GM23338 (cell line): ENCODE data around the gene ATP10A. TPM values are rescaled to one million over a fixed set of nuclear protein-coding genes. Genes with fewer than 3 reads are reported as not detected.

Experiments used
- ATAC-seq: fragments of 200-7000 bp; cut with Tn5 transposase; 3 replicates; pipeline ENCODE4 v1.9.1; 2020
- DNase-seq: peaks from one replicate; pipeline ENCODE4 v3.0.0-alpha.2; 2015; ENCODE audit warnings: low spot score
- H2AFZ ChIP-seq: fragments of 200-600 bp; sonication (generic); 2 replicates; pipeline ENCODE4 v1.8.0; 2016; ENCODE audit warnings: antibody characterized with exemption, mild to moderate bottlenecking, moderate library complexity
- H3F3A ChIP-seq: fragments of 200-600 bp; sonication (generic); replicated peaks from 2 replicates; pipeline ENCODE4 v1.8.0; 2017; ENCODE audit warnings: antibody characterized with exemption, mixed run types, low read depth
- H3K27ac ChIP-seq: fragments of 200-600 bp; sonication (generic); 2 replicates; pipeline ENCODE4 v1.6.1; 2016; ENCODE audit warnings: low read depth
- H3K27me3 ChIP-seq: fragments of 200-600 bp; sonication (generic); 2 replicates; pipeline ENCODE4 v1.8.0; 2016; ENCODE audit warnings: mild to moderate bottlenecking, mixed run types, moderate library complexity; ENCODE audit not compliant: insufficient read depth
- H3K36me3 ChIP-seq: fragments of 200-600 bp; sonication (generic); 2 replicates; pipeline ENCODE4 v1.8.0; 2016; ENCODE audit warnings: mild to moderate bottlenecking; ENCODE audit not compliant: insufficient read depth
- H3K4me1 ChIP-seq: fragments of 200-600 bp; sonication (generic); 2 replicates; pipeline ENCODE4 v1.8.0; 2016; ENCODE audit warnings: mild to moderate bottlenecking, moderate library complexity; ENCODE audit not compliant: insufficient read depth
- H3K4me2 ChIP-seq: fragments of 200-600 bp; sonication (generic); 2 replicates; pipeline ENCODE4 v1.7.1; 2017; ENCODE audit warnings: mixed run types
- H3K4me3 ChIP-seq: fragments of 200-600 bp; sonication (generic); 2 replicates; pipeline ENCODE4 v1.6.1; 2016; ENCODE audit warnings: mixed run types
- H3K79me2 ChIP-seq: fragments of 200-600 bp; sonication (generic); replicated peaks from 2 replicates; pipeline ENCODE4 v1.8.0; 2017; ENCODE audit warnings: mild to moderate bottlenecking; ENCODE audit not compliant: insufficient read depth
- H3K9me2 ChIP-seq: fragments of 200-600 bp; sonication (generic); 2 replicates; pipeline ENCODE4 v1.8.0; 2017; ENCODE audit not compliant: insufficient read depth
- H4K20me1 ChIP-seq: fragments of 200-600 bp; sonication (generic); replicated peaks from 2 replicates; pipeline ENCODE4 v1.8.0; 2017; ENCODE audit warnings: mild to moderate bottlenecking; ENCODE audit not compliant: insufficient read depth
- H3K27ac Mint-ChIP-seq: 2 replicates; pipeline ENCODE4 v1.8.0; 2020; ENCODE audit warnings: inconsistent platforms, mild to moderate bottlenecking, moderate library complexity, mixed read lengths
- H3K27me3 Mint-ChIP-seq: 3 replicates; pipeline ENCODE4 v1.8.0; 2022; ENCODE audit warnings: low read depth, mild to moderate bottlenecking, moderate library complexity, mixed read lengths, inconsistent platforms; ENCODE audit not compliant: insufficient read depth, poor library complexity
- H3K36me3 Mint-ChIP-seq: 3 replicates; pipeline ENCODE4 v1.8.0; 2021; ENCODE audit warnings: low read depth, mild to moderate bottlenecking, inconsistent platforms, moderate library complexity, mixed read lengths
- H3K4me1 Mint-ChIP-seq: 3 replicates; pipeline ENCODE4 v1.8.0; 2020; ENCODE audit warnings: mild to moderate bottlenecking, inconsistent platforms, mixed read lengths
- H3K4me3 Mint-ChIP-seq: 3 replicates; pipeline ENCODE4 v1.8.0; 2021; ENCODE audit warnings: moderate library complexity, mild to moderate bottlenecking, inconsistent platforms, mixed read lengths
- H3K9me3 Mint-ChIP-seq: 3 replicates; pipeline ENCODE4 v1.8.0; 2020; ENCODE audit warnings: moderate library complexity, mild to moderate bottlenecking, inconsistent platforms, mixed read lengths
- CREB1 ChIP-seq: fragments of 250-450 bp; sonication (Bioruptor Pico); IDR thresholded peaks from 2 replicates; pipeline ENCODE4 v1.5.0; 2020; ENCODE audit warnings: low read depth, mild to moderate bottlenecking, moderate library complexity
- ETS1 ChIP-seq: IDR thresholded peaks from 2 replicates; pipeline ENCODE4 v1.6.1; 2016; ENCODE audit warnings: antibody characterized with exemption
- EZH2 ChIP-seq: fragments of 200-600 bp; sonication (generic); IDR thresholded peaks from one replicate; pipeline ENCODE4 v1.8.0; 2017; ENCODE audit warnings: antibody characterized with exemption, mild to moderate bottlenecking, low read depth; ENCODE audit not compliant: unreplicated experiment
- EZH2phosphoT487 ChIP-seq: fragments of 200-600 bp; sonication (generic); IDR thresholded peaks from one replicate; pipeline ENCODE4 v1.8.1; 2018; ENCODE audit warnings: antibody characterized with exemption; ENCODE audit not compliant: unreplicated experiment
- NANOG ChIP-seq: IDR thresholded peaks from 2 replicates; pipeline ENCODE4 v1.6.1; 2016; ENCODE audit warnings: antibody characterized with exemption, borderline replicate concordance
- POLR2AphosphoS5 ChIP-seq: IDR thresholded peaks from 2 replicates; pipeline ENCODE4 v1.6.1; 2016; ENCODE audit warnings: antibody characterized with exemption, low read depth
- REST ChIP-seq: IDR thresholded peaks from one replicate; pipeline ENCODE4 v1.6.1; 2018; ENCODE audit warnings: antibody characterized with exemption; ENCODE audit not compliant: unreplicated experiment
- ZNF114 ChIP-seq: fragments of 250-450 bp; sonication (Bioruptor Pico); IDR thresholded peaks from 2 replicates; pipeline ENCODE4 v1.5.0; 2020; ENCODE audit warnings: mild to moderate bottlenecking, moderate library complexity
- ZNF462 ChIP-seq: fragments of 250-450 bp; sonication (Bioruptor Pico); IDR thresholded peaks from 2 replicates; pipeline ENCODE4 v1.5.0; 2020; ENCODE audit warnings: mild to moderate bottlenecking, moderate library complexity
- polyA plus RNA-seq: library from polyadenylated mRNA; unstranded; fragments of >200 nt; fragmentation: Nextera tagmentation; extraction: Ambion mirVana; gene quantifications from 2 replicates; pipeline ENCODE4 v1.2.1, GENCODE V29; 2016
- total RNA-seq: library from RNA; depleted of rRNA; stranded (reverse); fragments of >200 nt; shearing (Covaris generic); gene quantifications from 2 replicates; pipeline ENCODE4 v1.2.3, GENCODE V29; 2014
- TF ChIP-seq, protein P1 (sequence below), 2 experiments: fragments of 200-600 bp in 1 of 2; sonication (generic) in 1 of 2; conservative IDR thresholded peaks; 2 replicates each; pipeline versions ENCODE4 v1.5.1 to v1.6.1; 2016 to 2017; ENCODE audit warnings: antibody characterized with exemption in 2 of 2, low read depth in 2 of 2, mild to moderate bottlenecking in 2 of 2, moderate library complexity in 1 of 2

Gene ATP10A
- total and polyA plus RNA-seq, 2 experiments from 2014 or later = 0.36 to 5.6 TPM

DNA sequence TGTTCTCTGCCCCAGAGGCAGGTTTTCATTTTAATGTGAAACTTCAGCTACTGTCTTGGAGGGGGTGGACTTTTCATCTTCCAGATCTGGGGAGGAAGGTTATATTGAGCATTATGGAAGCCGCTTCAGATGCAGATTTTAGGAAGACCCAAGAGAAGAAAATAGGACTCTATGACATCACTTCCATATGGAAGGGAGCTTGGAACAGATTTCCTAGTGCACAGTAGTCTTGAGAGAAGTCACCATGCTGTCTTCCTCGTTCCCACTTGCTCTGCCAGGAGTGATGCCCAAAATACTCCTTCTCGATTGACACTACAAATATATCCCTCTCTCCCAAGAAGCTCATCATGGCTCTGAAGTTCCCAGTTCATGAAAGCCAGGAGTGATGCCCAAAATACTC lies 197.2 kb downstream of the ATP10A start:
- no peak for ATAC-seq
- H4K20me1 ChIP-seq = no peaks in the 10 kb centered on the region
- no peak overlapping the region for H2AFZ ChIP-seq
- Mint-ChIP-seq H3K9me3 (no peaks in the 10 kb centered on the region), H3K4me1 (peaks cover 49% of the 10 kb centered on the region), H3K36me3 (no peaks in the 10 kb centered on the region), H3K27ac (no peak overlapping the region), H3K27me3 (peaks cover 10% of the 10 kb centered on the region), H3K4me3 (no peak overlapping the region)
- TF ChIP-seq ZNF114 (CRISPR knock-in tag) (no peak), ZNF462 (no peak), POLR2AphosphoS5 (no peak), EZH2 (no peak), REST (no peak), ETS1 (no peak), EZH2phosphoT487 (no peak), NANOG (no peak), CREB1 (CRISPR knock-in tag) (no peak)
- TF ChIP-seq, protein P1, sequence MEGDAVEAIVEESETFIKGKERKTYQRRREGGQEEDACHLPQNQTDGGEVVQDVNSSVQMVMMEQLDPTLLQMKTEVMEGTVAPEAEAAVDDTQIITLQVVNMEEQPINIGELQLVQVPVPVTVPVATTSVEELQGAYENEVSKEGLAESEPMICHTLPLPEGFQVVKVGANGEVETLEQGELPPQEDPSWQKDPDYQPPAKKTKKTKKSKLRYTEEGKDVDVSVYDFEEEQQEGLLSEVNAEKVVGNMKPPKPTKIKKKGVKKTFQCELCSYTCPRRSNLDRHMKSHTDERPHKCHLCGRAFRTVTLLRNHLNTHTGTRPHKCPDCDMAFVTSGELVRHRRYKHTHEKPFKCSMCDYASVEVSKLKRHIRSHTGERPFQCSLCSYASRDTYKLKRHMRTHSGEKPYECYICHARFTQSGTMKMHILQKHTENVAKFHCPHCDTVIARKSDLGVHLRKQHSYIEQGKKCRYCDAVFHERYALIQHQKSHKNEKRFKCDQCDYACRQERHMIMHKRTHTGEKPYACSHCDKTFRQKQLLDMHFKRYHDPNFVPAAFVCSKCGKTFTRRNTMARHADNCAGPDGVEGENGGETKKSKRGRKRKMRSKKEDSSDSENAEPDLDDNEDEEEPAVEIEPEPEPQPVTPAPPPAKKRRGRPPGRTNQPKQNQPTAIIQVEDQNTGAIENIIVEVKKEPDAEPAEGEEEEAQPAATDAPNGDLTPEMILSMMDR (conservative IDR thresholded peaks at IDR 0.05; ENCODE audit: low read depth in 2 of 2) = no peak
- no peak overlapping the region for H3K27ac ChIP-seq
- H3K36me3 ChIP-seq = no peaks in the 10 kb centered on the region
- DNase-seq = no peak
- no peaks in the 10 kb centered on the region for H3K79me2 ChIP-seq
- no peak overlapping the region for H3K4me2 ChIP-seq
- no peaks in the 10 kb centered on the region for H3K27me3 ChIP-seq
- H3K9me2 ChIP-seq = no peaks in the 10 kb centered on the region
- H3K4me1 ChIP-seq = peaks cover 37% of the 10 kb centered on the region
- H3K4me3 ChIP-seq = no peak overlapping the region
- H3F3A ChIP-seq = no peaks in the 10 kb centered on the region
